Caco-2 (cell line): ENCODE measurements around the gene MACROD2. TPM values are rescaled to one million over a fixed set of nuclear protein-coding genes. Genes with fewer than 3 reads are reported as not detected.

ENCODE experiments used
- BruUV-seq: library from RNA; stranded (reverse); fragments of 400-500 nt; replicated peaks from 2 replicates; lab custom pipeline; 2021; lab: Mats Ljungman, UMichigan
- CTCF ChIA-PET: fragments of 300-600 bp; sonication (Branson Sonifier 250); formaldehyde crosslinking; loops from one replicate; lab custom pipeline; 2022; ENCODE audit warnings: antibody characterized with exemption; lab: Charles Lee
- POLR2A ChIA-PET: fragments of 300-600 bp; sonication (Branson Sonifier 250); formaldehyde crosslinking; loops from one replicate; lab custom pipeline; 2022; ENCODE audit warnings: antibody characterized with exemption; lab: Charles Lee
- DNase-seq, 2 experiments: peaks; one replicate each; pipeline versions ENCODE4 v3.0.0 to v3.0.0-alpha.2; 2020 to 2022
- H3K27me3 ChIP-seq: replicated peaks from 2 replicates; pipeline ENCODE4 v1.6.0; 2011; ENCODE audit warnings: low read length; ENCODE audit not compliant: control insufficient read depth, insufficient read depth
- H3K36me3 ChIP-seq: 2 replicates; pipeline ENCODE4 v1.5.1; 2011; ENCODE audit warnings: low read length; ENCODE audit not compliant: control insufficient read depth, insufficient read depth
- H3K4me1 ChIP-seq: fragments of 250-450 bp; sonication (Bioruptor Pico); 2 replicates; pipeline ENCODE4 v1.5.1; 2020; ENCODE audit warnings: mild to moderate bottlenecking
- H3K4me3 ChIP-seq: 2 replicates; pipeline ENCODE4 v1.5.1; 2011; ENCODE audit warnings: low read depth, mild to moderate bottlenecking, control low read depth, low read length
- H3K9me3 ChIP-seq: fragments of 250-450 bp; sonication (Bioruptor Pico); 2 replicates; pipeline ENCODE4 v1.5.1; 2020; ENCODE audit warnings: mild to moderate bottlenecking, moderate library complexity
- H3K27ac Mint-ChIP-seq: one replicate; pipeline ENCODE4 v1.8.0; 2022; ENCODE audit warnings: mixed read lengths; ENCODE audit not compliant: unreplicated experiment
- H3K27me3 Mint-ChIP-seq: one replicate; pipeline ENCODE4 v1.8.0; 2022; ENCODE audit warnings: mixed read lengths; ENCODE audit not compliant: insufficient read depth, unreplicated experiment
- H3K36me3 Mint-ChIP-seq: one replicate; pipeline ENCODE4 v1.8.0; 2022; ENCODE audit warnings: mild to moderate bottlenecking, mixed read lengths; ENCODE audit not compliant: insufficient read depth, unreplicated experiment
- H3K4me1 Mint-ChIP-seq: one replicate; pipeline ENCODE4 v1.8.0; 2022; ENCODE audit warnings: low read depth, mixed read lengths; ENCODE audit not compliant: unreplicated experiment
- H3K4me3 Mint-ChIP-seq: one replicate; pipeline ENCODE4 v1.8.0; 2022; ENCODE audit warnings: mild to moderate bottlenecking, moderate library complexity, mixed read lengths; ENCODE audit not compliant: unreplicated experiment
- H3K9me3 Mint-ChIP-seq: one replicate; pipeline ENCODE4 v1.8.0; 2022; ENCODE audit warnings: mixed read lengths; ENCODE audit not compliant: unreplicated experiment
- intact Hi-C: fragments of 100-400 bp; cut with micrococcal nuclease; formaldehyde crosslinking; loops from one replicate; pipeline ENCODE4 v1.10.0; 2022; ENCODE audit not compliant: unreplicated experiment
- total RNA-seq: library from RNA; stranded (reverse); gene quantifications from 2 replicates; pipeline ENCODE4 v1.2.3, GENCODE V29; 2022
- TF ChIP-seq, protein P1 (sequence below), 2 experiments: fragments of 200-600 bp in 1 of 2; IDR thresholded peaks; 1 replicate in 1 of 2; 2 replicates in 1 of 2; pipeline versions ENCODE4 v1.5.1 to v1.8.0; 2011 to 2022; ENCODE audit warnings: antibody characterized with exemption in 1 of 2, control low read depth in 1 of 2, inconsistent platforms in 1 of 2, low read depth in 1 of 2, low read length in 1 of 2, mild to moderate bottlenecking in 1 of 2, moderate library complexity in 1 of 2; ENCODE audit not compliant: insufficient read depth in 1 of 2, severe bottlenecking in 1 of 2, unreplicated experiment in 1 of 2

MACROD2 gene
- total RNA-seq, 1 experiment from 2014 or later = 6.4 TPM

DNA sequence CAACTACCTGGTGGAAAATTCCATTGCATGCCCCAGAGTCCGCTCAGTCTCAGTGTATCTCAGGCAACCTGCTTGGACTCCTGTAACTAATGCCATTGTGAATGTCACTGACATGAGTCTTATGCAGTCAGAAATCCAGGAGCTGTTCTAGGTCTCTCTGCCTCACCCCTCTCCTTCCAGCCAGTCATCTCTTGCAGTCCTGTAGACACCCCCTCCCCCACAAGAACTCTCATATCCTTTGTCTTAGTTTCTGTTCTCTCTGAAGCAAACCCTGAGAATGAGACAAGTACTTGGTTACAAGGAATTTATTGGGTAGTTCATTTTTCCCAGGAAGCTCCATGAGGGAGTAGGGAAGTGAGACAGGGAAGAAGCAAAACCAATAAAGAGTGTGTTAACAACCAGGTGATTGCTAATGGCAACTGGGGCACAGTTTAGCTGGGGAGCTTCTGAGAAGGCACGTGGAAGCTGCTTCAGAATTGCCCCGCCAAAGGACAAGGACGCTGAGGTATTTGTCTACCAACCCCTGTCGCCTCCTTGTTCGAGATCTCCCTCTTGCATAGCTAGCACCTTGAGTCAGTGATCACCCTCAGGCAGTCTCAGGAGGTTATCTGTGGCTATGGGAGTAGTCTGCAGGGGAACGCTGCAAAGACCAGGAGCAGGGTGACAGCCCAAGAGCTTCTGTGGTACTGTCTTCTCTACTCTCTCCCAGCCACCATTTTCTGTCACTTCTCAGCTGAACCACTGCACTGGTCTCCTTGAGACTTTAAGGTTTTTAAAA is 1253.5 kb downstream of the MACROD2 start:
- TF ChIP-seq, protein P1, sequence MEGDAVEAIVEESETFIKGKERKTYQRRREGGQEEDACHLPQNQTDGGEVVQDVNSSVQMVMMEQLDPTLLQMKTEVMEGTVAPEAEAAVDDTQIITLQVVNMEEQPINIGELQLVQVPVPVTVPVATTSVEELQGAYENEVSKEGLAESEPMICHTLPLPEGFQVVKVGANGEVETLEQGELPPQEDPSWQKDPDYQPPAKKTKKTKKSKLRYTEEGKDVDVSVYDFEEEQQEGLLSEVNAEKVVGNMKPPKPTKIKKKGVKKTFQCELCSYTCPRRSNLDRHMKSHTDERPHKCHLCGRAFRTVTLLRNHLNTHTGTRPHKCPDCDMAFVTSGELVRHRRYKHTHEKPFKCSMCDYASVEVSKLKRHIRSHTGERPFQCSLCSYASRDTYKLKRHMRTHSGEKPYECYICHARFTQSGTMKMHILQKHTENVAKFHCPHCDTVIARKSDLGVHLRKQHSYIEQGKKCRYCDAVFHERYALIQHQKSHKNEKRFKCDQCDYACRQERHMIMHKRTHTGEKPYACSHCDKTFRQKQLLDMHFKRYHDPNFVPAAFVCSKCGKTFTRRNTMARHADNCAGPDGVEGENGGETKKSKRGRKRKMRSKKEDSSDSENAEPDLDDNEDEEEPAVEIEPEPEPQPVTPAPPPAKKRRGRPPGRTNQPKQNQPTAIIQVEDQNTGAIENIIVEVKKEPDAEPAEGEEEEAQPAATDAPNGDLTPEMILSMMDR (IDR thresholded peaks at IDR 0.05; ENCODE audit: insufficient read depth in 1 of 2, low read depth in 1 of 2, low read length in 1 of 2, severe bottlenecking in 1 of 2, unreplicated experiment in 1 of 2) = no peak
- intact Hi-C loops = no loop called here
- Mint-ChIP-seq H3K27ac (no peak overlapping the region), H3K27me3 (no peaks in the 10 kb centered on the region), H3K4me3 (no peak overlapping the region), H3K9me3 (no peaks in the 10 kb centered on the region), H3K4me1 (peaks cover 7% of the 10 kb centered on the region), H3K36me3 (no peaks in the 10 kb centered on the region)
- ChIA-PET CTCF (no interaction called here), POLR2A (no interaction called here)
- H3K4me1 ChIP-seq = no peaks in the 10 kb centered on the region
- H3K36me3 ChIP-seq = no peaks in the 10 kb centered on the region
- no peaks in the 10 kb centered on the region for H3K27me3 ChIP-seq
- no TSS peak for BruUV-seq
- H3K9me3 ChIP-seq = no peaks in the 10 kb centered on the region
- DNase-seq = peak in 1 of 2 experiments; percentile 43
- no peak overlapping the region for H3K4me3 ChIP-seq

DNA sequence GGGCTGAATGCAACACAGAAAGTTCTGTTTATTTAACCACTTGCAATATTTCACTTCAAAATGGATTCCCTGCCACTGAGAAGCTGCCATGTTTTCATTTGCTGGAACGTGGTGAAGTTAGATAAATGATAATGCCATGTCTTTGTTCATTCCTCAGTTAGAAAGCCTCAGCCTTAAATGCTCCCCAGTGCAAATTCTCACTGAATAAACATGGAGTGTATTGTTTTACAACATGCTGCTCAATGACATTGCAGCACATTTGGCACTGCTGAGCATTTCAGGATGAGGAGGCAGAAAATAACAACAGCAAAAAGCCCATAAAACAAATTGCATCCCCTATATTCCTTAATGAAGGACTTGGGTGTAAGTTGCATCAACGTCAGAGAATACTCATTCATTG is 1255.9 kb downstream of the MACROD2 start:
- Mint-ChIP-seq H3K36me3 (no peaks in the 10 kb centered on the region), H3K4me1 (peaks cover 7% of the 10 kb centered on the region), H3K4me3 (no peak overlapping the region), H3K27me3 (no peaks in the 10 kb centered on the region), H3K27ac (no peak overlapping the region), H3K9me3 (no peaks in the 10 kb centered on the region)
- Histone ChIP-seq H3K4me3 (no peak overlapping the region), H3K27me3 (no peaks in the 10 kb centered on the region), H3K9me3 (no peaks in the 10 kb centered on the region), H3K4me1 (no peaks in the 10 kb centered on the region), H3K36me3 (no peaks in the 10 kb centered on the region)
- BruUV-seq = no TSS peak
- no peak for DNase-seq
- TF ChIP-seq, protein P1 (IDR thresholded peaks at IDR 0.05; ENCODE audit: insufficient read depth in 1 of 2, low read depth in 1 of 2, low read length in 1 of 2, severe bottlenecking in 1 of 2, unreplicated experiment in 1 of 2) = no peak
- POLR2A ChIA-PET = no interaction called here
- intact Hi-C loops = no loop called here
- CTCF ChIA-PET = interaction anchor here (0.9 kb wide), 1 partner anchor 1043 kb away, joined by 3 read pairs; no protein-coding TSS in a partner anchor

DNA sequence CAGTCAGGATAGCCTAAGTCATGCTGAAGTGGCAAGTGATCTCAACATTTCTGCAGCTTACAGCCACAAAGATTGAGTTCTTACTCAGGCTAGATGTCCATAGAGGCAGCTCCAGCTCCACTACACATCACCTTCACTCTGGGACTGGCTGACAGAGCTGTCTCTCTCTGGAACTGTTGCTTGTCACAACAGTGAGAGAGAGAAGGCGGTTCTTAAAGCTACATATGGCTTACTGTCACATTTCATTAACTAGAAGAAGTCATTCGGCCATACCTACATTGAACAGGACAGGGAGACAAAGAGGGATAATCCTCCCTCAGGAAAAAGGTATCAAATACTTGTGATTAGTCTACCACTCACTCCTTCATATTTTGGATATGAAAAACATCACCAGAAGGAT is 1257.0 kb downstream of the MACROD2 start:
- no peak for DNase-seq
- H3K27ac Mint-ChIP-seq = no peak overlapping the region
- ChIA-PET CTCF (no interaction called here), POLR2A (no interaction called here)
- intact Hi-C loops = no loop called here
- Histone ChIP-seq H3K36me3 (no peaks in the 10 kb centered on the region), H3K9me3 (no peaks in the 10 kb centered on the region), H3K27me3 (no peaks in the 10 kb centered on the region), H3K4me1 (no peaks in the 10 kb centered on the region), H3K4me3 (no peak overlapping the region)
- no peaks in the 10 kb centered on the region for H3K36me3 Mint-ChIP-seq
- no peak overlapping the region for H3K4me3 Mint-ChIP-seq
- TF ChIP-seq, protein P1 (IDR thresholded peaks at IDR 0.05; ENCODE audit: insufficient read depth in 1 of 2, low read depth in 1 of 2, low read length in 1 of 2, severe bottlenecking in 1 of 2, unreplicated experiment in 1 of 2) = no peak
- peaks cover 7% of the 10 kb centered on the region for H3K4me1 Mint-ChIP-seq
- BruUV-seq = no TSS peak
- no peaks in the 10 kb centered on the region for H3K9me3 Mint-ChIP-seq
- H3K27me3 Mint-ChIP-seq = no peaks in the 10 kb centered on the region
